ENCODE data around the gene PIGZ. TPM values are rescaled to one million over a fixed set of nuclear protein-coding genes. Genes with fewer than 3 reads are reported as not detected.

The PIGZ gene
- total RNA-seq, 1 experiment from 2014 or later: 1.4 TPM

- no peaks in the 10 kb centered on the region for H3K27me3 ChIP-seq (ENCODE audit: insufficient read depth, low read length)
- no peak overlapping the region for H3K4me3 ChIP-seq (replicated peaks in 1 of 2; ENCODE audit: low read depth in 1 of 2, low read length in 2 of 2)
- intact Hi-C loops (cut with micrococcal nuclease): no loop called here
- H3K79me2 ChIP-seq (ENCODE audit: insufficient read depth, low read length): peaks cover 5% of the 10 kb centered on the region
- H3K9me3 ChIP-seq (ENCODE audit: control insufficient read depth in 1 of 2, insufficient read depth in 1 of 2, low read depth in 1 of 2, low read length in 2 of 2): no peaks in the 10 kb centered on the region
- ChIA-PET RAD21 (ENCODE audit: low non-redundant PET in 1 of 2, low total read pairs in 2 of 2, uncharacterized antibody in 2 of 2, unreplicated experiment in 2 of 2) (no interaction called here), CTCF (no interaction called here), POLR2A (no interaction called here)
- no peaks in the 10 kb centered on the region for H4K20me1 ChIP-seq (ENCODE audit: insufficient read depth)
- H3K9me2 ChIP-seq (ENCODE audit: insufficient read depth): no peaks in the 10 kb centered on the region
- no peak for TF ChIP-seq ZBTB33 (IDR thresholded peaks at IDR 0.05; ENCODE audit: extremely low read depth, insufficient replicate concordance, low read length)
- TF ChIP-seq EZH2 (IDR thresholded peaks at IDR 0.05): no peak
- TF ChIP-seq POLR2A (IDR thresholded peaks at IDR 0.05; ENCODE audit: borderline replicate concordance, extremely low read depth, insufficient read depth, insufficient read length): no peak
- TF ChIP-seq, protein P1, sequence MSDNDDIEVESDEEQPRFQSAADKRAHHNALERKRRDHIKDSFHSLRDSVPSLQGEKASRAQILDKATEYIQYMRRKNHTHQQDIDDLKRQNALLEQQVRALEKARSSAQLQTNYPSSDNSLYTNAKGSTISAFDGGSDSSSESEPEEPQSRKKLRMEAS (IDR thresholded peaks at IDR 0.05): no peak
- TF ChIP-seq CTCF (IDR thresholded peaks at IDR 0.05 in 2 of 3, conservative IDR thresholded peaks at IDR 0.05 in 1 of 3; ENCODE audit: borderline replicate concordance in 1 of 3, insufficient read depth in 1 of 3, low read depth in 2 of 3, low read length in 2 of 3): no peak
- no peak for TF ChIP-seq EGR1 (IDR thresholded peaks at IDR 0.05; ENCODE audit: low read depth)
- no peak for TF ChIP-seq CBX3 (IDR thresholded peaks at IDR 0.05; ENCODE audit: low read depth)
- TF ChIP-seq TCF7L2 (IDR thresholded peaks at IDR 0.05; ENCODE audit: borderline replicate concordance, extremely low read depth, insufficient read depth, insufficient read length): no peak
- no peak for TF ChIP-seq ZNF274 (IDR thresholded peaks at IDR 0.05; ENCODE audit: low read depth, low read length)
- no peak for TF ChIP-seq EZH2phosphoT487 (IDR thresholded peaks at IDR 0.05; ENCODE audit: borderline replicate concordance)
- TF ChIP-seq, protein P2, sequence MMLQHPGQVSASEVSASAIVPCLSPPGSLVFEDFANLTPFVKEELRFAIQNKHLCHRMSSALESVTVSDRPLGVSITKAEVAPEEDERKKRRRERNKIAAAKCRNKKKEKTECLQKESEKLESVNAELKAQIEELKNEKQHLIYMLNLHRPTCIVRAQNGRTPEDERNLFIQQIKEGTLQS (IDR thresholded peaks at IDR 0.05): no peak
- no peak for TF ChIP-seq YY1 (IDR thresholded peaks at IDR 0.05; ENCODE audit: extremely low read depth, insufficient replicate concordance, low read depth, low read length)
- no peak for TF ChIP-seq SRF (IDR thresholded peaks at IDR 0.05; ENCODE audit: low read depth)
- TF ChIP-seq JUND (IDR thresholded peaks at IDR 0.05): no peak
- no peak for TF ChIP-seq RAD21 (IDR thresholded peaks at IDR 0.05; ENCODE audit: low read depth)
- BruUV-seq (replicated peaks): no TSS peak
- ATAC-seq (no peak), DNase-seq (ENCODE audit: low read depth, low spot score) (no peak)
- no peak overlapping the region for H3K27ac ChIP-seq (ENCODE audit: low read depth, low read length)
- no peak overlapping the region for H3K4me2 ChIP-seq (ENCODE audit: low read length)
- no peak overlapping the region for H2AFZ ChIP-seq (ENCODE audit: low read depth, low read length, poor library complexity, severe bottlenecking)
- no peak overlapping the region for H3K9ac ChIP-seq (ENCODE audit: low read length)
- no peaks in the 10 kb centered on the region for H3K4me1 ChIP-seq (ENCODE audit: control insufficient read depth in 1 of 2, insufficient read depth in 2 of 2, low read length in 2 of 2)
- peaks cover 30 to 37% of the 10 kb centered on the region in 2 experiments for H3K36me3 ChIP-seq (ENCODE audit: control insufficient read depth in 1 of 2, insufficient read depth in 2 of 2, low read length in 2 of 2)
Measured at GRCh38 chr3:196902296-196902695, 66.3 kb downstream of the PIGZ start.

Data from HCT116 (cell line).